Transverse colon (tissue), 4 donors: Measurements from ENCODE around the gene DTL. TPM values are rescaled to one million over a fixed set of nuclear protein-coding genes. Genes with fewer than 3 reads are reported as not detected.
"Not testable (repeated sequence)": the region's sequence is repeated elsewhere in the genome, so short reads cannot be mapped to it uniquely, and the experiment has no call there.

Experiments used
- DNase-seq: peaks from one replicate; pipeline ENCODE4 v3.0.0-alpha.2; 2019
- H3K27ac ChIP-seq, 4 donors: fragments of 200-600 bp; sonication (generic); 2 replicates each; pipeline ENCODE4 v1.5.1; 2016 to 2018; ENCODE audit warnings: inconsistent platforms in 4 of 4
- H3K27me3 ChIP-seq: fragments of 200-600 bp; sonication (generic); 2 replicates; pipeline ENCODE4 v1.5.1; 2017; ENCODE audit warnings: inconsistent platforms
- H3K36me3 ChIP-seq, 4 donors: fragments of 200-600 bp; sonication (generic); 2 replicates each; pipeline ENCODE4 v1.5.1; 2017 to 2019; ENCODE audit warnings: inconsistent platforms in 4 of 4
- H3K4me1 ChIP-seq, 4 donors: fragments of 200-600 bp; sonication (generic); 2 replicates each; pipeline ENCODE4 v1.5.1; 2017 to 2020; ENCODE audit warnings: inconsistent platforms in 4 of 4
- H3K4me3 ChIP-seq, 4 donors: fragments of 200-600 bp; sonication (generic); 1 replicate in 1 of 4; 2 replicates in 3 of 4; pipeline versions ENCODE4 v1.5.1 to v1.6.1; 2017 to 2019; ENCODE audit warnings: inconsistent platforms in 4 of 4
- H3K9me3 ChIP-seq, 2 donors: fragments of 200-600 bp; sonication (generic); 2 replicates each; pipeline ENCODE4 v1.5.1; 2017 to 2019; ENCODE audit warnings: inconsistent platforms in 2 of 2
- EP300 ChIP-seq: sonication (generic); formaldehyde crosslinking; IDR thresholded peaks from one replicate; pipeline ENCODE4 v1.6.1; 2017; ENCODE audit warnings: antibody characterized with exemption, low read depth
- POLR2A ChIP-seq: fragments of 450-650 bp; IDR thresholded peaks from one replicate; pipeline ENCODE4 v1.6.1; 2016; ENCODE audit warnings: antibody characterized with exemption, mild to moderate bottlenecking, moderate library complexity
- POLR2AphosphoS5 ChIP-seq, 3 donors: sonication (generic); formaldehyde crosslinking; IDR thresholded peaks; one replicate each; pipeline ENCODE4 v1.6.1; 2016; ENCODE audit warnings: antibody characterized with exemption in 3 of 3
- WGBS, 2 donors: methylation state at CpG; one replicate each; pipeline ENCODE4 v1.1.5; 2018; ENCODE audit warnings: low coverage in 1 of 2; 5-methylcytosine and 5-hydroxymethylcytosine counted together
- in situ Hi-C, 4 donors: fragments of 200-750 bp; cut with MboI; loops; one replicate each; pipeline versions ENCODE4 v1.15.0 to v1.15.1; 2017; ENCODE audit warnings: low sequenced_read_pairs in 3 of 4, low pct_ligation_motif_present in 1 of 4, low pct_unique_long_range_greater_than_20kb in 1 of 4
- intact Hi-C: fragments of 100-400 bp; cut with DNase I; formaldehyde crosslinking; loops from one replicate; pipeline ENCODE4 v1.15.1; 2023; ENCODE audit warnings: low total_unique reads
- total RNA-seq, 4 donors: library from RNA; depleted of rRNA; stranded (reverse); fragments of >200 nt; gene quantifications; one replicate each; pipeline ENCODE4 v1.1.0, GENCODE V29; 2016
- TF ChIP-seq, protein P1 (sequence below), 5 experiments: fragments of 200-600 bp in 3 of 5; fragments of 450-650 bp in 2 of 5; sonication (generic) in 3 of 5; IDR thresholded peaks; 1 replicate in 2 of 5; 2 replicates in 3 of 5; pipeline ENCODE4 v1.5.1; 2016 to 2017; ENCODE audit warnings: antibody characterized with exemption in 5 of 5, inconsistent platforms in 3 of 5, mild to moderate bottlenecking in 2 of 5, moderate library complexity in 1 of 5

DTL gene
- total RNA-seq, 4 donors from 2014 or later: 0.16 to 5.0 (median 3.3) TPM; not detected in 1

DNA sequence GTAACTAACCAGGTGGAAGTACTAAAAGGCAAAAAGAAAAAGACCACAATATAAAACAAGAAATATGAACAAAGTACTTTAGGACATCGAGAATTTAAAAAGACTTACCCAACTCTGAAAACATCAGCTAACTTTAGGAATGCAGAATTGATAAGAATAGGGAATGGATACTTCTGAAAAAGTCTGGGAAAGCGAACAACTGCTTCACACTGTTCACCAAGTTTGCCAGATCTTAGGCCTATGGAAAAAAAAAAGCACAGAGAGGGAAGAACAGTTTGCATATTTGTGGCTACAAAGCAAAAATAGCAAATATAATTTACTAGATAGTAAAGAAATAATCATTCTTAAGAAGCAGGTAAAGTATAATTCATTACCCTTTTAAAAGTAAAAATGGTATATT is 14.6 kb upstream of the DTL start:
- TF ChIP-seq, protein P1, sequence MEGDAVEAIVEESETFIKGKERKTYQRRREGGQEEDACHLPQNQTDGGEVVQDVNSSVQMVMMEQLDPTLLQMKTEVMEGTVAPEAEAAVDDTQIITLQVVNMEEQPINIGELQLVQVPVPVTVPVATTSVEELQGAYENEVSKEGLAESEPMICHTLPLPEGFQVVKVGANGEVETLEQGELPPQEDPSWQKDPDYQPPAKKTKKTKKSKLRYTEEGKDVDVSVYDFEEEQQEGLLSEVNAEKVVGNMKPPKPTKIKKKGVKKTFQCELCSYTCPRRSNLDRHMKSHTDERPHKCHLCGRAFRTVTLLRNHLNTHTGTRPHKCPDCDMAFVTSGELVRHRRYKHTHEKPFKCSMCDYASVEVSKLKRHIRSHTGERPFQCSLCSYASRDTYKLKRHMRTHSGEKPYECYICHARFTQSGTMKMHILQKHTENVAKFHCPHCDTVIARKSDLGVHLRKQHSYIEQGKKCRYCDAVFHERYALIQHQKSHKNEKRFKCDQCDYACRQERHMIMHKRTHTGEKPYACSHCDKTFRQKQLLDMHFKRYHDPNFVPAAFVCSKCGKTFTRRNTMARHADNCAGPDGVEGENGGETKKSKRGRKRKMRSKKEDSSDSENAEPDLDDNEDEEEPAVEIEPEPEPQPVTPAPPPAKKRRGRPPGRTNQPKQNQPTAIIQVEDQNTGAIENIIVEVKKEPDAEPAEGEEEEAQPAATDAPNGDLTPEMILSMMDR (IDR thresholded peaks at IDR 0.05): no peak
- TF ChIP-seq EP300: no peak
- no peak for TF ChIP-seq POLR2AphosphoS5 (IDR thresholded peaks at IDR 0.05)
- no peak for TF ChIP-seq POLR2A
- Histone ChIP-seq H3K9me3 (no peaks in the 10 kb centered on the region), H3K27me3 (no peaks in the 10 kb centered on the region), H3K4me3 (no peak overlapping the region), H3K4me1 (no peaks in the 10 kb centered on the region), H3K27ac (no peak overlapping the region), H3K36me3 (peaks cover 0 to 6% (median under 1%) of the 10 kb centered on the region in 4 donors)
- no peak for DNase-seq
- 83 to 96% methylated on average over 2 of the region's 2 CpGs for WGBS, 2 donors
- in situ Hi-C loops (no loop called here), intact Hi-C loops (no loop called here)

- Histone ChIP-seq H3K36me3 (peaks cover 0 to 6% (median 0%) of the 10 kb centered on the region in 4 donors), H3K4me3 (no peak overlapping the region), H3K27me3 (no peaks in the 10 kb centered on the region), H3K27ac (no peak overlapping the region), H3K9me3 (no peaks in the 10 kb centered on the region), H3K4me1 (no peaks in the 10 kb centered on the region)
- DNase-seq: no peak
- intact Hi-C loops (no loop called here), in situ Hi-C loops (no loop called here)
- no peak for TF ChIP-seq EP300
- no peak for TF ChIP-seq POLR2AphosphoS5 (IDR thresholded peaks at IDR 0.05)
- TF ChIP-seq, protein P1 (IDR thresholded peaks at IDR 0.05): no peak
- no peak for TF ChIP-seq POLR2A
- WGBS, 2 donors: 96 to 100% methylated on average over 2 of the region's 2 CpGs
These were observed 14.0 kb upstream of the DTL start for GRCh38 chr1:212021563-212021962.

DNA sequence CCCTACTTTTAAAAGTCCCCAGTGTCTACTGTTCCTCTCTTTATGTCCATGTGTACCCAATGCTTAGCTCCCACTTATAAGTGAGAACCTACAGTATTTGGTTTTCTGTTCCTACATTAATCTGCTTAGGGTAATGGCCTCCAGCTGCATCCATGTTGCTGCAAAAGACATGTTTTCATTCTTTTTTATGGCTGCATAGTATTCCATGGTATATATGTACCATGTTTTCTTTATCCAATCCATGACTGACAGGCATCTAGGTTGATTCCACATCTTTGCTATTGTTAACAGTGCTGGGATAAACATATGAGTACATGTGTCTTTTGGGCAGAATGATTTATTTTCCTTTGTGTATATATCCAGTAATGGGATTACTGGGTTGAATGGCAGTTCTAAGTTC is 12.6 kb upstream of the DTL start:
- intact Hi-C loops, H3K36me3 ChIP-seq, H3K4me1 ChIP-seq, DNase-seq, H3K27ac ChIP-seq, H3K9me3 ChIP-seq, in situ Hi-C loops, H3K4me3 ChIP-seq, H3K27me3 ChIP-seq: not testable (repeated sequence)

GRCh38 chr1:212024469-212025149 is 10.9 kb upstream of the DTL start:
- intact Hi-C loops (no loop called here), in situ Hi-C loops (no loop called here)
- Histone ChIP-seq H3K36me3 (no peaks in the 10 kb centered on the region), H3K27ac (no peak overlapping the region), H3K27me3 (no peaks in the 10 kb centered on the region), H3K4me1 (no peaks in the 10 kb centered on the region), H3K9me3 (no peaks in the 10 kb centered on the region), H3K4me3 (no peak overlapping the region)
- DNase-seq: no peak
- TF ChIP-seq EP300: no peak
- TF ChIP-seq POLR2A: no peak
- TF ChIP-seq, protein P1 (IDR thresholded peaks at IDR 0.05): no peak
- no peak for TF ChIP-seq POLR2AphosphoS5 (IDR thresholded peaks at IDR 0.05)
- 73 to 90% methylated on average over 3 of the region's 3 CpGs for WGBS, 2 donors

- DNase-seq, H3K27me3 ChIP-seq, H3K36me3 ChIP-seq, H3K27ac ChIP-seq, H3K4me1 ChIP-seq, H3K9me3 ChIP-seq, intact Hi-C loops, H3K4me3 ChIP-seq, in situ Hi-C loops: not testable (repeated sequence)
- 87 to 92% methylated on average over 6 to 10 of the region's 10 CpGs for WGBS, 2 donors
These were observed 7.8 kb upstream of the DTL start for GRCh38 chr1:212027727-212028126.
